ENCODE data around the gene FRRS1.

GRCh38 chr1:99665212-99665611 is 101.2 kb downstream of the FRRS1 start:
- TF ChIP-seq CTCF (conservative IDR thresholded peaks at IDR 0.05; ENCODE audit: low read depth, low read length) (no peak), EZH2 (IDR thresholded peaks at IDR 0.05; ENCODE audit: borderline replicate concordance, low read depth, low read length, poor library complexity, severe bottlenecking) (no peak)

Measured in A673 (cell line).